Nephron (organoid): Measurements from ENCODE around the gene GPR61.

Experiments
- H3K27ac Mint-ChIP-seq, 3 experiments: 2 replicates each; pipeline ENCODE4 v1.8.0; 2020; ENCODE audit warnings: mixed read lengths in 3 of 3, mild to moderate bottlenecking in 2 of 3, moderate library complexity in 1 of 3
- H3K27me3 Mint-ChIP-seq: 2 replicates; pipeline ENCODE4 v1.8.0; 2021; ENCODE audit warnings: low read depth, mild to moderate bottlenecking, moderate library complexity, mixed read lengths
- H3K36me3 Mint-ChIP-seq: 2 replicates; pipeline ENCODE4 v1.8.0; 2020; ENCODE audit warnings: low read depth, mixed read lengths
- H3K4me1 Mint-ChIP-seq: 2 replicates; pipeline ENCODE4 v1.8.0; 2020; ENCODE audit warnings: mixed read lengths
- H3K4me3 Mint-ChIP-seq, 3 experiments: 2 replicates each; pipeline ENCODE4 v1.8.0; 2020; ENCODE audit warnings: mild to moderate bottlenecking in 3 of 3, mixed read lengths in 3 of 3, moderate library complexity in 2 of 3
- H3K9me3 Mint-ChIP-seq: 2 replicates; pipeline ENCODE4 v1.8.0; 2020; ENCODE audit warnings: mixed read lengths
- CTCF ChIP-seq, 3 experiments: fragments of 200-600 bp; sonication (generic); IDR thresholded peaks; one replicate each; pipeline ENCODE4 v1.5.0; 2021; ENCODE audit warnings: antibody characterized with exemption in 3 of 3; ENCODE audit not compliant: unreplicated experiment in 3 of 3

The GPR61 gene, protein sequence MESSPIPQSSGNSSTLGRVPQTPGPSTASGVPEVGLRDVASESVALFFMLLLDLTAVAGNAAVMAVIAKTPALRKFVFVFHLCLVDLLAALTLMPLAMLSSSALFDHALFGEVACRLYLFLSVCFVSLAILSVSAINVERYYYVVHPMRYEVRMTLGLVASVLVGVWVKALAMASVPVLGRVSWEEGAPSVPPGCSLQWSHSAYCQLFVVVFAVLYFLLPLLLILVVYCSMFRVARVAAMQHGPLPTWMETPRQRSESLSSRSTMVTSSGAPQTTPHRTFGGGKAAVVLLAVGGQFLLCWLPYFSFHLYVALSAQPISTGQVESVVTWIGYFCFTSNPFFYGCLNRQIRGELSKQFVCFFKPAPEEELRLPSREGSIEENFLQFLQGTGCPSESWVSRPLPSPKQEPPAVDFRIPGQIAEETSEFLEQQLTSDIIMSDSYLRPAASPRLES

GRCh38 chr1:109539676-109540075 is at the start of gene GPR61:
Gene GPR61 (plus strand): TSS chr1:109539872. CDS start chr1:109543023, 3,151 bp downstream.
- Mint-ChIP-seq H3K27me3 (peaks cover 8% of the 10 kb centered on the region), H3K27ac (no peak within 1 kb of the TSS), H3K4me3 (no peak within 1 kb of the TSS), H3K36me3 (no peaks in the 10 kb centered on the region), H3K9me3 (no peaks in the 10 kb centered on the region), H3K4me1 (peaks cover 29% of the 10 kb centered on the region)
- TF ChIP-seq CTCF (IDR thresholded peaks at IDR 0.05; ENCODE audit: unreplicated experiment in 3 of 3), result no peak

DNA sequence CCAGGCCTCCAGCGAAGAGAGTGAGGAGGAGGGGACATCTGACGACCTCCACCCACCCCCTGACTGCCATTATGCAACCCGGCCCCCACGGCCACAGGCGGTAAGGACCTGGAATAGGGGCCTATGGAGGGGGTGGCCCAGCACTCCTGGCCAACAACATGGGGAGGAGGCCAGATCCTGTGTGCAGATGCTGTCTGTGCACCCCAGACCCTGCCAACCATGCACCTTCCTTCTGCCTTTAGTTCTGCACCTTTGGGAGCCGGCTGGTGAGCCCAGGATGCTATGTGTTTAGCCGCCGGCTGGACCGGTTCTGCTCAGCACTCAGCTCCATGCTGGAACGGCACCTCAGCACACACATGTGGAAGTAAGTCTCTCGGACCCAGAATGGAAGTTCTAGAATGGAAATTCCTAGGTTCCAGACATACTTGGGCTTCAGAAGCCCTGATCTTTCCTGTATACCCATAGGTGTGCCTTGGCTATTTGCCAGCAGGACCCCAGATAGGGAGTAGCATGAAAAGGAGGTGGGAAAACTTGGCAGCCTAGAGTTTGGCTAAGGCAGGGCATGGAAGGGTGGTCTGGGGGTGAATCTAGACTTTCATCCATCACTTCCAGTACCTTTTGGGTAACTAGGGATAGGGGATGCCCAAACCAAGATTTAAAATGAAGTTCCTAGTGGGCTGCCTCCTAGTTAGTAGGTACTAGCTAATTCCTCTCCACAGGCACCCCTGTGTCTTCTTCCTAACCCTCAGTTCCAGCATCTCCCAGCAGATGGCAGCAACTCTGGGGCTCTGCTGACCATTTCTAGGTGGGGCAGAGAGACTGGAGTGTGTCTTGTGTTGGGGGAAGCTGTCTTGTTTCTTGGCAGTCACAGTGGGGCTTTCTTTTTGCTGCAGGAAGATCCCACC is 49.4 kb upstream of the GPR61 start:
- peak; percentile 74 to 78 (median 74) for TF ChIP-seq CTCF (IDR thresholded peaks at IDR 0.05; ENCODE audit: unreplicated experiment in 3 of 3)
- Mint-ChIP-seq H3K4me3 (peak overlapping the region; percentile 34 to 76 (median 70)), H3K9me3 (no peaks in the 10 kb centered on the region), H3K27me3 (no peaks in the 10 kb centered on the region), H3K36me3 (peaks cover 29% of the 10 kb centered on the region), H3K4me1 (peaks cover 34% of the 10 kb centered on the region), H3K27ac (peak overlapping the region in 2 of 3 experiments; percentile 40 to 76)

GRCh38 chr1:109490934-109491302 is 48.8 kb upstream of the GPR61 start:
- peak overlapping the region in 2 of 3 experiments; percentile 40 to 76 for H3K27ac Mint-ChIP-seq
- H3K4me3 Mint-ChIP-seq, result peak overlapping the region in 2 of 3 experiments; percentile 70 to 76
- TF ChIP-seq CTCF (IDR thresholded peaks at IDR 0.05; ENCODE audit: unreplicated experiment in 3 of 3), result no peak
- H3K9me3 Mint-ChIP-seq, result no peaks in the 10 kb centered on the region
- H3K27me3 Mint-ChIP-seq, result no peaks in the 10 kb centered on the region
- H3K4me1 Mint-ChIP-seq, result peaks cover 37% of the 10 kb centered on the region
- peaks cover 27% of the 10 kb centered on the region for H3K36me3 Mint-ChIP-seq

DNA sequence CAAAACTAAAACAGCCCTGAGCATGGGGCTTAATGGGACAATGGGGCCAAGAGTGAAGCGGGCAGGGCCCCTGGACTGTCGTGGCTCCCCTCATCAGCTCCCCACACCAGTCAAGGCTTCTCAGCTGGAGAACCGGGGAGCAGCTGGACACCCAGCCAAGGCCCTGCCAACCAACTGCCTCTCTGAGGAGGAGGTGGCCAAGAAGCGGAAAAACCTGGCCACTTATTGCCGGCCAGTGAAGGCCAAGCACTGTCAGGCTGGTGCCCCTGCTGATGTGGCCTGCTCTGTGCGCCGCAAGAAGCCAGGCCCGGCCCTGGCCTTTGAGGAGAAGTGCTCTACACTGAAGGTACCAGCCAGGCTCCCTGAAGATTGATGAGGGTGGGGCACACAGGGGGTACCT is 48.3 kb upstream of the GPR61 start:
- no peak overlapping the region for H3K4me3 Mint-ChIP-seq
- peaks cover 26% of the 10 kb centered on the region for H3K36me3 Mint-ChIP-seq

DNA sequence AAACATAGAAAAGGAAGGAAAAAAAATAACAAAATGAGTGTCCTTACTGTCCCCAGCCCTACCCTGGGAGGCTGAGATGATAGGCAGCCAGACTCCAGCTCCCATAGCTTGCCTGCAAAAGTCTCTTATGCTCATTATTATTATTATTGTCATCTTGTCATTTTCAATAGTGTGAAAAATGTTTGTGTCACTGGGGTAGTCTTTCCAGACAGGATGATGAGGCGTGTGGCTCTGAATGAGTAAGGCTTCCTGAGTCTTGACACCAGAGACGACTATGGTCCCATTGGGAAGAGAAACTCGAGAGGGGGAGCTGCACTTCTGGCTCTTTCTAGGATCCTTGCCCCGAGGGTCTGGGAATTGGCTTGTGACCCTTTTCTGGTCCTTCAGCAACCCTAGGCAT is 46.9 kb upstream of the GPR61 start:
- Mint-ChIP-seq H3K9me3 (no peaks in the 10 kb centered on the region), H3K27me3 (no peaks in the 10 kb centered on the region), H3K27ac (peak overlapping the region in 1 of 3 experiments; percentile 29), H3K4me1 (peaks cover 45% of the 10 kb centered on the region), H3K4me3 (peak overlapping the region; percentile 92 to 94 (median 92)), H3K36me3 (peaks cover 25% of the 10 kb centered on the region)
- no peak for TF ChIP-seq CTCF (IDR thresholded peaks at IDR 0.05; ENCODE audit: unreplicated experiment in 3 of 3)

More for the DNA sequence above, 48.3 kb upstream of the GPR61 start:
- Mint-ChIP-seq H3K9me3 (no peaks in the 10 kb centered on the region), H3K4me1 (peaks cover 38% of the 10 kb centered on the region), H3K27ac (no peak overlapping the region), H3K27me3 (no peaks in the 10 kb centered on the region)
- no peak for TF ChIP-seq CTCF (IDR thresholded peaks at IDR 0.05; ENCODE audit: unreplicated experiment in 3 of 3)
